GM18526 (cell line): ENCODE results near the gene MAEA.

Source experiments
- POLR2A ChIP-seq: IDR thresholded peaks from 3 replicates; pipeline ENCODE4 v1.6.1; 2011; ENCODE audit not compliant: insufficient read length; ENCODE audit errors: extremely low read depth

Gene MAEA

GRCh38 chr4:1357356-1358248 lies 67.9 kb downstream of the MAEA start:
- no peak for TF ChIP-seq POLR2A

GRCh38 chr4:1358421-1359143 lies 68.9 kb downstream of the MAEA start:
- no peak for TF ChIP-seq POLR2A

GRCh38 chr4:1359144-1359501 lies 69.4 kb downstream of the MAEA start:
- TF ChIP-seq POLR2A: no peak

GRCh38 chr4:1359976-1360375 lies 70.3 kb downstream of the MAEA start:
- TF ChIP-seq POLR2A: no peak

- TF ChIP-seq POLR2A: no peak
These were observed 71.0 kb downstream of the MAEA start for GRCh38 chr4:1360423-1361283.

GRCh38 chr4:1361431-1361830 lies 71.7 kb downstream of the MAEA start:
- no peak for TF ChIP-seq POLR2A

- no peak for TF ChIP-seq POLR2A
These were observed 72.4 kb downstream of the MAEA start for GRCh38 chr4:1362046-1362445.

- TF ChIP-seq POLR2A: no peak
These were observed 72.8 kb downstream of the MAEA start for GRCh38 chr4:1362521-1362920.

- TF ChIP-seq POLR2A: no peak
These were observed 73.8 kb downstream of the MAEA start for GRCh38 chr4:1363513-1363912.

GRCh38 chr4:1364217-1364616 lies 74.5 kb downstream of the MAEA start:
- no peak for TF ChIP-seq POLR2A

GRCh38 chr4:1364748-1365147 lies 75.1 kb downstream of the MAEA start:
- no peak for TF ChIP-seq POLR2A

- no peak for TF ChIP-seq POLR2A
These were observed 75.8 kb downstream of the MAEA start for GRCh38 chr4:1365271-1366178.

- TF ChIP-seq POLR2A: no peak
These were observed 76.9 kb downstream of the MAEA start for GRCh38 chr4:1366371-1367229.
